Measurements from ENCODE around the gene ZACN.

DNA sequence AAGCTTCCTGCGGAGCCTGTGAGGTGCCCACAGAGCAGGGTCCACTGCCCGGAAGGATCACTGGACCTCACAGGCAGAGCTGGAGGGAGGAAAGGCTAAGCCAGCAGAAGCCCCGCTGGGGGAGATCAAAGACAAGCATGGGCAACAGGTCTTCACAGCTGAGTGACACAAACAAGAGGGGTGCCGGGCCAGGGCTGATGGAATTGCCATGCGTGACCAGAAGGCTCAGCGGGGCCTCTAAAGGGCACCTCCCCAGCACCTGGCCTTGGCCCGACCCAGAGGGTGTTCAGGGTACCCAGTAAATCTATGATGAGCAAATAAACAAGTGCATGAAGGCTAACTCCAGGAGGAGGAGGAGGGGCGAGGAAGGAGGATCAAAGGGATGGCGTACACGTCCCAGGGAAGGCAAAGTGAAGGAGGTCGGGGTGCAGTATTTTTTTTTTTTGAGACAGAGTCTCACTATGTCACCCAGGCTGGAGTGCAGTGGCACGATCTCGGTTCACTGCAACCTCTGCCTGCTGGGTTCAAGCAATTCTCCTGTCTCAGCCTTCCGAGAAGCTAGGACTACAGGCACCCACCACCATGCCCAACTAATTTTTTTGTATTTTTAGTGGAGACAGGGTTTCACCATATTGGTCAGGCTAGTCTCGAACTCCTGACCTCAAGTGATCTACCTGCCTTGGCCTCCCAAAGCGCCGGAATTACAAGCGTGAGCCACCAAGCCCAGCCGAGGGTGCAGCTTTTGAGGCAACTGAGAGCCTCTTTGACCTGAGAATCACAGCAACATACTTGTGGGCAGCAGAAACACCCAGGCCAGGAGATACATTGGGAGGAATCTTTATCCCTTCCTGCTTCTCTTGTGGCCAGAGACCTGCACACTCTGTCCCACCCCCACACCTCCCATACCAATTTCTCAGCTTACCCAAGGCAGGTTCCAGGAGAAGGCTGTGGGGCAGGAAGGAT lies 40.7 kb downstream of the ZACN start:
- TF ChIP-seq POLR2AphosphoS5 (IDR thresholded peaks at IDR 0.05; ENCODE audit: low read depth, low read length) (no peak), POLR2A (IDR thresholded peaks at IDR 0.05; ENCODE audit: low read depth, low read length) (no peak)
